GM21737 (cell line): ENCODE results near the gene PPDPF.
A peak's percentile ranks its signal among the peaks of the same experiment; 100 is the strongest.
"Not testable (repeated sequence)": the region's sequence is repeated elsewhere in the genome, so short reads cannot be mapped to it uniquely, and the experiment has no call there.

Source experiments
- ATAC-seq: cut with Tn5 transposase; IDR thresholded peaks from one replicate; pipeline ENCODE4 v1.9.1; 2021; ENCODE audit warnings: mild to moderate bottlenecking, moderate library complexity; ENCODE audit not compliant: unreplicated experiment

Gene PPDPF

DNA sequence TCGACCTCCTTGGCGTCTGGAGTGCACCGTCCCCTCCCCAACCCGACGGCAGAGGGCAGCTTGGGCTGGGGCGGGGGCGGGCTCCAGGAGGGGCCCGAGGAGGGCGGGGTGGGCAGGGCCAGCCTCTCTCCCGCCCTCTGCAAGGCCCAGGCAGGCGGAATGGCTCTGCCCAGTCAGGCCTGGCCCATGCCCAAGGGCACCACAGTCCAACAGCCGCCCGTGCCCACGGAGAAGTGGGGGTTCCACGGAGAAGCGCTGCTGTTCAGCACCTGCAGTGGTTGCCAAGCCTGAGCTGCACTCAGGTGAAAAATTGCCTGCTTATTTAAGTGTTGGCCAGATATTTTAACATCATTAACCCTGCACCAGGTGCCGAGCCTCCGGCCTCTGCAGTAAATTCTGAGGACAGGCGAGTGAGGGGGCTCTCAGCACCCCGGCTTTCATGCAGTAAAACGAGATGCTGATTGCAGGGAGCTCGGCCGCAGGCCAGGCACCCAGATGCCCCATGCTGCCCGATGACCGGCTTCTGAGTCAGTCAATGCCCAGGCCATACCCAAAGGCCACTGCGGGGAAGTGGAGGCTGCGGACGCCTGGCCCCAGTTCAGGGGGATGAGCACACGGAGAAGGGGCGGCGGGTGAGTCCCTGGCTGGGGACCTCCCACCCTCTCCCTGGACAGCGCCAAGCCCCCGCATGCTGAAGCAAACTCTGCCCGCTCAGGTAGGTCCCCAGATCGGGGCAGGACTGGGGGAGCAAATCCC lies 27.3 kb downstream of the PPDPF start, which contains the start of gene SRMS:
TSS of gene SRMS (minus strand) at position 25 of the 756 bp plus-strand sequence. CDS start 286 bp downstream, outside the sequence.
- no peak for ATAC-seq

DNA sequence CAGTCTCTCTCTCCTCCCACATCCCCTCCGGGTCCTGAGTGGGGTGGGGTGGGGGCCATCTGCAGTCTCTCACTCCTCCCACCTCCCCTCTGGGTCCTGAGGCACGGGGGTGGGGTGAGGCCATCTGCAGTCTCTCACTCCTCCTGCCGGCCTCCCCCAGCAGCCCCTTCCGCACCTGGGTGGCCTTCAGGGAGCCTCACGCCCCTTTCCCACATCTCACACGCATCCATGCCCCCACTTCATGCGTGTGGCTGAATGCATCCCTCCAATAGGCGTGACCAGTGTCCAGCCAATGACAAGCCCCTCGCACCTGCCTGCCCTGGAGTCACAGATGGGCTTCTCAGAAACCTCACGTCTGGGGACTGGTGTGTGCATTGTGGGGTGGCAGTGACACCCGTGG lies 28.0 kb downstream of the PPDPF start:
- no peak for ATAC-seq

DNA sequence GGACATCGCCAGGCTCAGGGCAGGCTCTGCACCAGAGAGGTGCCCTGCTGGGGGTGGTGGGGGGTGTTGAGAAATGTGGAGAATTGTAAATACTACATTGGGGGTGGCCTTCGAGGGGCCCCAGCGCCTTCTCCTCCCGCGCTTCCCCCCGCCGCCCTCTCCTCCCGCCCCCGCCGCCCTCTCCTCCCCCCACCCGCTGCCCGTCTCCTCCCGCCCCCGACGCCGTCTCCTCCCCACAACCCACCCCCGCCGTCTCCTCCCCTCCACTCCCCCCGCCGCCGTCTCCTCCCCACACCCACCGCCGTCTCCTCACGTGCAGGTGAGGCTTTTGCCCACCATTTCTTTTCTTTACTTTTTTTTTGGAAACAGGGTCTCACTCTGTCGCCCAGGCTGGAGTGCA lies 28.5 kb downstream of the PPDPF start:
- no peak for ATAC-seq

DNA sequence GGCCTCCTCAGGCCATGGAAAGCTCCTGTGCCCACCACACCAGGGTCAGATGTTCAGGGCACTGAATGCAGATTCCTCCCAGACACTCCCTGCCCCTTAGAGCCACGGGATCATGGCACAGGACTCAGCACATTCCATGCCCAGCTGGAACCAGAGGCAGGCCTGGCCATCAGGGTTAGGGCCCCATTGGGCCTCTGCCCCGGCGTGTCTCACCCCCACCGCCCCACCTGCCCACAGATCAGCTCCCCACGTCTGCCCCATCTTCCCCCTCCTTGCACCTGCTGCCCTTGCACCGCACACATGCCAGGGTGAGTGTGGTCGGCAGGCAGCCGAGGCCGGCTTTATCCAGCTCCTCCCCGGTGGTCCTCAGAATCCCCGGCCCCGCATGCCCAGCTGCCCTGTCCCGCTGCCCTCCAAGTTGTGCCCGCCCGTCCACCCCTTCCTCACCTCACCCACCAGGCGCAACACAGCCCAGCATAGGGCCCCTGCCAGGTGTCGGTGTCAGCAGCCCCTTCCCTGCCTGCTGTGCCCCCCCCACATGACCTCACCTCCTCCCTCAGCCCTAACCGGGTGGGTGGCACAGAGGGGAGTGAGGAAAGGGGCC lies 29.2 kb downstream of the PPDPF start:
- ATAC-seq: no peak

DNA sequence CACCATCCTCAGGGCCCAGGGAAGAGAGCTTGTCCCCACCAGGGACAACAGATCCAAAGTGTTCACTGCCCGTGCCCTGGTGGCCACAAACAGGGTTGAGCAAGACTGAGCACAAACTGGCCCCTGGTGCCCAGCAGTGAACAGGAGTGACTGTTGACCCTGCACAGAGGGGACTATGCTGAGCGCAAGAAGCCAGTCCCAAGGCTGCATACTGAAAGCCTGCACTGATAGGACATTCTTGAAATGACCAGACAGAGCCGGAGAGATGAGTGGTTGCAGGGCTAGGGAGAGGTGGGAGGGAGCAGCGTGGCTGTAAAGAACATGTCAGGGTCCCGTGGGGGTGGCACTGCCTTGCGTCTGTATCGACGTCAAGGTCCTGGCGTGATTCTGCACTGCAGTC lies 30.5 kb downstream of the PPDPF start:
- no peak for ATAC-seq

DNA sequence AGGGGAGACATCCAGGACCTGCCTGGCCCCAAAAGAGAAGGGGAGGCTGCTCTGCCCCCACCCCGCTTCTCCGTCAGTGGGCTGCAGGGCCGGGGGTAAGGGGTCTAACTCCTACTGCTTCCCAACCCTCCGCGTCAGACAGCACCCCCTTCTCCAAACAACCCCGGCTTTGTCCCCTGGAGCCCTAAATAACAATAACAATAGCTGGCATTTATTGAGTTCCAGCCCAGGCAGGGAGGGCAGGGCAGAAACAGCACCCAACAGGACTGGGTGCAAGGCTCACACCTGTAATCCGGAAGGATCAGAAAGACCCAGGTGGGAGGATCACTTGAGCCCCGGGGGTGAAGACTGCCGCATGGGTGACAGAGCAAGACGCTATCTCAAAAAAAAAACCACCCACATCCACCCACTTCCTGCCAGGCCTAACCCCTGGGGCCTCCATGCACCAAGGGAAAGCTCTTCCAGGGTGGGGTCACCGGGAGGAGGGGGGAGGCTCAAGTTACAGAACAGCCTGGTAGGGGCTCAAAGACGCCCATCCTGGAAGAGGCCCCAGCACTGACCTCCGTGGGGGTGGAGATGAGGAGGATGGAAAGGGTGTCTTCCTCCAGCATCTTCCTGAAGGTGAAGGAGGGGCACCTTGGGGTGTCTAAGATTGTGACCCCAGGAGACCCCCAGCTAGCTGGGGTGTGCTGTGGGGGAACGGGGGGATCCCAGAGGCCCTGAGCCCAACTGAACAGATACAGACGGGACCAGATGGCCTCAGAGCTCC lies 32.1 kb downstream of the PPDPF start:
- ATAC-seq: peak; percentile 21

DNA sequence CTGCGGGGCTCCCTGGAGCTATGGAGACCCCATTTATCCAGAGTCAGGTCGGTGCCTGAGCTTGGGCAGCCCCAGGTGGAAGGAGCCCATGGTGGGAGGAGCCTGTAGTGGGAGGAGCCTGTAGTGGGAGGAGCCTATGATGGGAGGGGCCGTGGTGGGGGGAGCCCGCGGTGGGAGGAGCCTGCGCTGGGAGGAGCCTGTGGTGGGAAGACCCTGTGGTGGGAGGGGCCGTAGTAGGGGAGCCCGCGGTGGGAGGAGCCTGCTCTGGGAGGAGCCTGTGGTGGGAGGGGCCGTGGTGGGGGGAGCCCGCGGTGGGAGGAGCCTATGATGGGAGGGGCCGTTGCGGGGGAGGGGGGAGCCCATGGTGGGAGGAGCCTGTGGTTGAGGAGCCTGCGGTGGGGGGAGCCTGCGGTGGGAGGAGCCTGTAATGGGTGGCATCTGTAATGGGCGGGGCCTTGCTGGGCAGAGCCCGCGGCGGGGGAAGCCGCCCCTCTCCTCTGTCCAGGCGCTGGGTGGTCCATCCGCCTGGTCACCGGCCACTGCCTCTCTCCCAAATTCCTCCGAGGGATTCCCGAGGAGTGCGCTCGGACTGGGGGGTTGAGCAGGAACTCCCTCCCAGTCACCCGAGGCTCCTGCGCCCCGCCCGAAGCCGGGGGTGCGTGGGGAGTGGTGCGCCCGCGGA lies 32.8 kb downstream of the PPDPF start:
- peak; percentile 41 for ATAC-seq

DNA sequence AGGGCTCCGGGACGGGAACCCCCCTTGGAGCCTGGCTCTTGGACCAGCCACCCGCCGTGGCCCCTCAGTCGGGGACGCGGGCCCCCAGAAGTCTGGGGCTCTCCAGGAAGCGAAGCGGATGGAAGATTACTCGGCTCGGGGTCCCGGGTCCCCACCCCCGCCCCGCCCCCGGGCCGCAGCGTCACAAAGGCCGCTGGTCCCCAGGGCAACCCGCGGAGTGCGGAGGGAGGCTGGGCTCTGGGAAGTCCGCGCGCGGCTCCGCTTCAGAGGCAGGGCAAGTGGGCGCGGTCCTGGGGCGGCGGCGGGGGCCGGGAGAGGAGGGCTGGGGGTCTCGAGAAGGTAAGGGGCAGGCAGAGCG lies 33.3 kb downstream of the PPDPF start, which contains the start of gene FNDC11:
TSS of gene FNDC11 (plus strand) at position 227 of the 358 bp plus-strand sequence. CDS start 1,505 bp downstream, outside the sequence.
- peak; percentile 20 for ATAC-seq

DNA sequence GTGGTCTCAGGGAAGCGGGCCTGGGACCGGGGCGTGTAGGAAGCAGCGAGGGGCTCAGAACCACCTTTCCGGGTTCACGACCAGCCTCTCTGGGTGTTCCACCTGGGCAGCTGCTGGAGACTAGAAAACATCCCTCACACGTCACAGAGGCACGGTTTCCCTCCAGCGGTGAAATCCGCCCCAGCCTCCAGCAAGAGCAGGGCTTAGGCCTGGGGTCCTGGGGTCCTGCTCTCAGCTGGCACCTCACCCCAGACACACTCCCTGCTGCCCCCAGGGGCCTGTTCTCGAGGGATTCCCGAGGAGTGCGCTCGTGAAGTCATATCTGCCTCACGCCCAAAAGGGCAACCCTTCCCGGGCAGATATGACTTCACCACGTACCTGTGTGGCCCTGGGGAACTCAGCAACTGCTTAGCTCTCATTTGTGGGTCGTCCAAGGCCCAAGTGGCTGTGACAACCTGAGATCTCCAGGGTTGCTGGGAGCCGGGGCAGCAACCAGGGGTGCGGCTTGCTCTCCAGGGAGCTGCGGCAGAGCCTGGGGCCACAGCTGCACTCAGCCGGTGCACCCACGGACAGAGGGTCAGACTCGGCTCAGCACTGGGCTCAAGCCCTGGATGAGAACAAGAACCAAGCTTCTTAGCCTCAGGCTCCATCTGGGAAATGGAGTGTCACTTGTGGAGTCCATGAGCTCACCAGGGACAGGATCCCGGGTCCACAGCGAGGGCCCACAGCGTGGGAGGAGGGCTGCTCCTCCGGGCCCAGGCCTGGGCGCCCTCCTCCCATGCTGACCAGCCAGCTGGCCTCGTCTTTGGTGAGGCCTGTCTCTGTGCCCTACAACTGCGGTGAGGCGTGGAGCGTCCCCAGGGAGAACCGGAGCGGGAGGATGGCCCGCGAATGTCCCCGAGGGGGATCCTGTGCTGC lies 34.1 kb downstream of the PPDPF start:
- ATAC-seq: no peak

DNA sequence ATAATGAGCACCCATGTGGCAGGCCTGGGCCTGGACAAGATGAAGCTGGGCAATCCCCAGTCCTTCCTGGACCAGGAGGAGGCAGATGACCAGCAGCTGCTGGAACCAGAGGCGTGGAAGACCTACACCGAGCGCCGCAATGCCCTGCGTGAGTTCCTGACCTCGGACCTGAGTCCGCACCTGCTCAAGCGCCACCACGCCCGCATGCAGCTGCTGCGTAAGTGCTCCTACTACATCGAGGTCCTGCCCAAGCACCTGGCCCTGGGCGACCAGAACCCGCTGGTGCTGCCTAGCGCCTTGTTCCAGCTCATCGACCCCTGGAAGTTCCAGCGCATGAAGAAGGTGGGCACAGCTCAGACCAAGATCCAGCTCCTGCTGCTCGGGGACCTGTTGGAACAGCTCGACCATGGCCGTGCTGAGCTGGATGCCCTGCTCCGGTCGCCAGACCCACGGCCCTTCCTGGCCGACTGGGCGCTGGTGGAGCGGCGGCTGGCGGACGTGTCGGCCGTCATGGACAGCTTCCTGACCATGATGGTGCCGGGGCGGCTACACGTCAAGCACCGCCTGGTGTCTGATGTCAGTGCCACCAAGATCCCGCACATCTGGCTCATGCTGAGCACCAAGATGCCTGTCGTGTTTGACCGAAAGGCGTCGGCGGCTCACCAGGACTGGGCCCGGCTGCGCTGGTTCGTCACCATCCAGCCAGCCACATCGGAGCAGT lies 35.3 kb downstream of the PPDPF start:
- no peak for ATAC-seq

DNA sequence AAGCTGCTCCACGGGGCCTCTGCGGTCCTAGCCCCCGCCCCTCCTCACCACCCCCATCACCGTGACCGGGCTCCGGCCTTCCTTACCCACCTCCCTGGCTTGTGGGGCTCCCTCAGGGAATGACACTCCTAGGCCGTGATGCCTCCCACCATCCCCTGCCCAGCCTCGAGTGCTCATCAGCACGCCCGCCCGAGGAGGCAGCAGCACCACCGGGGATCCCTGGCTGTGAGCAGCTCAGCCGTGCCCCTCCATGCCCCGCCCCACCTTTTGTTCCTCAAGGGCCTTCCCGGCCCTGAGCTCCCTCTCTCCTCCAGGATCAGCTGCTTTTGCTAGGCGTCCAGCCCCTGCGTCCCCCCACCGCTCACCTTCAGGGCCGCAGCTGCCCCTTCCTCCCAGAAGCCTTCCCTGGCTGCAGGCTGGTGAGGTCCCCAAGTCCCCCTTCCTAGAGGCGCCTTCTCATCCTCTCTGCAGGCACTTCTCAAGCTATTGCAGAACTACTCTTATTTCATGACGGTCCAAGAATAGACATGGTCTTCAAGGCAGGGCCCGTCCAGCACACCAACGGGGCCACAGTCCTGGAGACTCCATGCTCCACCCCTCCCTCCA lies 36.4 kb downstream of the PPDPF start:
- no peak for ATAC-seq

DNA sequence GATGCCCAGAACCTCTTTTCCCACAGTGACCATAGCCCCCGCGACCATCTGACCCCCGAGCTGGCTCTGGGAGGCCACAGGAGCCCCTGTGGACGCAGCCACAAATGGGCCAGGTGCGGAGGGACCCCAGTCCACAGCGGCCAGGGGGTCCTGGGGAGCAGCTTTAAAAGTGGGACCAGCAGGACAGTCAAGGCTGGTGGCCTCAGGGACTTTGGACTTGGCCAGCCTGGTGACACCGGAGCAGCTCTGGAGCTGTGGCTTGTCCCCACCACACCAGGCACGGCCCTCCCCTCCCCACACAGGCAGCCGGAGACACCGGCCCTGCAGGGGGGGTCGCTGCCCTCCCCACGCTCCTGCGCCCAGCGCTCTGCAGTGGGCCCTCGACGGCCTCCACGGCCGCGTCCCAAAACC lies 36.9 kb downstream of the PPDPF start:
- no peak for ATAC-seq

DNA sequence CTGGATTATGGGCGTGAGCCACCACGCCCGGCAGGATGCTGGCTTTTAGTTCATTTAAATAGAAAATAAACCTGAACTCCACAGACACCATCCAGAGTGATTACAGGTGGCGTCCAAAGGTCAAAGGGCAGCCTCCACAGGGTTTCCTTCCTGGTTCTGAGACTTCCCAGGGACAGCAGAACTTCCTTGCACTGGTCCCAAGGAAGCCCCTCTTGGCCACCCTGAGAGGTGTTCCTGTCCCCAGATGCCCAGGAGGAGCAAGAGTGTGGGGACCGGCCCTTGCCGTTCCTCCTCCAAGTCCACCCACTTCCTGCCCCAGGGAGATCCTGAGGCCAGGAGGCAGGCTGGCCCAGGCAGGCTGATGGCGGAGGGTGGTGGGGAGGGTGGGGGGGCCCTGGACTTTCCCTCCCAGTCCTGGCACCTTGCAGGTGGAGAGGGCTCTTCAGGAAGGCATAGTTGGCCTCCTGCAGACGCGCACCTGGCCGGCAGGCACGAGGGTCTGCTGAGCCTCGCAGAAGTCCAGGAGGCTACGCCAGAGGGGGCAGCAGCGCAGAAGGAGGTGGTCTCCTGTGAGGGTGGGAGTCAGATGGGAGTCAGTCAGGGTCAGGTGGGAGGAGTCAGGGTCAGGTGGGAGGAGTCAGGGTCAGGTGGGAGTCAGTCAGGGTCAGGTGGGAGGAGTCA lies 38.4 kb downstream of the PPDPF start:
- no peak for ATAC-seq

DNA sequence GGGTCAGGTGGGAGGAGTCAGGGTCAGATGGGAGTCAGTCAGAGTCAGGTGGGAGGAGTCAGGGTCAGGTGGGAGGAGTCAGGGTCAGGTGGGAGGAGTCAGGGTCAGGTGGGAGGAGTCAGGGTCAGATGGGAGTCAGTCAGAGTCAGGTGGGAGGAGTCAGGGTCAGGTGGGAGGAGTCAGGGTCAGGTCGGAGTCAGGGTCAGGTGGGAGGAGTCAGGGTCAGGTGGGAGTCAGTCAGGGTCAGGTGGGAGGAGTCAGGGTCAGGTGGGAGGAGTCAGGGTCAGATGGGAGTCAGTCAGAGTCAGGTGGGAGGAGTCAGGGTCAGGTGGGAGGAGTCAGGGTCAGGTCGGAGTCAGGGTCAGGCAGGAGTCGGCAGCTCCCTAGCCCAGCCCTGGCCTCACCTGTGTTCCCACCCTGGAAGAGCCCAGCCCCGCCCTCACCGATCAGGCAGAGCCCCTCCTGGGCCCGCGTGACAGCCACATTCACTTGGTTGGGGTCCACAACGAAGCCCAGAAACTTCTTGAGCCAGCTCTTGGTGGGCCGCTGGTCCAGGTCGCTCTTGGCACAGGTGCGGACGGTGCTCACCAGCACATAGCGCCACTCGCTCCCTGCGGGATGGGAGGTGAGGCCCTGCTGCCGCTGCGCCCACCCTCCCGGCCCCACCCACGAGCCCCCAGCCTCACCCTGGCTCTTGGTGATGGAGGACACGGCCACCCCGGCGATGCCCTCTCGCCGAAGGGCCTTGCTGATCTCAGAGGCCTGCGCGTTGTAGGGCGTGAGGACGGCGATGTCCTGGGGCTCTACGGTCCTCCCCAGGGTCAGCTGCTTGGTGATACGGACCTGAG lies 39.1 kb downstream of the PPDPF start:
- ATAC-seq: not testable (repeated sequence)

DNA sequence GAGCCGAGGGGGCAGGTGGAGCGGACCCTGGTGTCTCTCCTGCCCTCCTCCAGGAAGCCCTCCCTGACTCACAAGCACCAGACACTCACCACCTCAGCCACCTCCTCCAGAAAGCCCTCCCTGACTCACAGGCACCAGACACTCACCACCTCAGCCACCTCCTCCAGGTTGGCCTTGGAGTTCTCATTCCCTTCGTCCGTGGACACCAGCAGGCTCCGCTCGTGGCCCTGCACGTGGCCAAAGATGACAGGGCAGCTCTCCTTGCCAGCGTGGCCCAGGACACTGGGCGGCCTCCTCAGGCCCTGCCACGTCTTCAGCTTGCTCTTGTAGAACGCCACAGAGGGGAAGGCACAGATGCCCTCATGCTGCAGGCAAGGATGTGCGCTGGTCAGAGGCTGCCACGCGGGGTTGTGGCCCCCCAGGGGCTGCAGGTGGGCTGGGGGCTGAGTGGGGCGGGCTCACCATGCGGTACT lies 39.8 kb downstream of the PPDPF start:
- no peak for ATAC-seq

DNA sequence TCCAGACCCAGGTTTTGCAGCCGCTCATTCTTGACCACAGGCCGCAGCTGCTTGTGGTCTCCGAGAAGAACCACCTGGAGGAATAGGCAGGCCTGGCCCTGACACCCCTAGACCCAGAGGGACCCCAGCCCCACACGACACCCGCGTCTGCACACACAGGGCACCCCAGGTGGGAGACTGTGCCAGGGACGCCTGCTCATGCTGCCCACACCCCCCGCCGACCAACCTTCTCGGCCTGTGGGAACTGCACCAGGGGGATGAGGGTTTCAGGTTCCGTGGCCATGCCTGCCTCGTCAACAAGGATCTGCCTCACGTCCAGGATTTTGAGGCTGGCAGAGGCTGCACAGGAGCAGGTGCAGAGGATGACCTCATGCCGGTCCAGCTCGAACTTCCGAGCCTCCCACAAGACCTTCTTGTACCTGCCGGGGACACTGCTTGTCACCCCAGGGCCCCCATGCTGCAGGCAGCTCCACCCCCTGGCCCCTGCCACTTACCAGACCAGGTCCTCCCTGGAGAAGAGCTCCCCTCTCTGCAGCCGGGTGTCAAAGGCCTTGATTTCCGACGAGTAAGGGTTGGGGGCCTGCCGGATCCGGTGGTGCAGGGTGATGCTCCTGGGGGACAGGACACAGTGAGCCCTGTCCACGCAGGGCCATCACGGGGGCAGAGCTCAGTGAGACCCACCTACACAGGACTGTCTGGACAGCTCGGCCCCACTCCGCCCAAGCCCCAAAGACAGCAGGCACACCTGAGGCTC lies 40.5 kb downstream of the PPDPF start:
- ATAC-seq: no peak
